GM21447 (cell line): ENCODE measurements around the gene SCNN1G.

Experiments
- ATAC-seq: cut with Tn5 transposase; IDR thresholded peaks from one replicate; pipeline ENCODE4 v1.9.1; 2021; ENCODE audit not compliant: unreplicated experiment

The SCNN1G gene

GRCh38 chr16:23196539-23196938, 14.0 kb downstream of the SCNN1G start:
- no peak for ATAC-seq

GRCh38 chr16:23202166-23202565, 19.6 kb downstream of the SCNN1G start:
- no peak for ATAC-seq

GRCh38 chr16:23206986-23207385, 24.4 kb downstream of the SCNN1G start:
- no peak for ATAC-seq

- ATAC-seq: no peak
These were observed 24.9 kb downstream of the SCNN1G start for GRCh38 chr16:23207485-23207884.

DNA sequence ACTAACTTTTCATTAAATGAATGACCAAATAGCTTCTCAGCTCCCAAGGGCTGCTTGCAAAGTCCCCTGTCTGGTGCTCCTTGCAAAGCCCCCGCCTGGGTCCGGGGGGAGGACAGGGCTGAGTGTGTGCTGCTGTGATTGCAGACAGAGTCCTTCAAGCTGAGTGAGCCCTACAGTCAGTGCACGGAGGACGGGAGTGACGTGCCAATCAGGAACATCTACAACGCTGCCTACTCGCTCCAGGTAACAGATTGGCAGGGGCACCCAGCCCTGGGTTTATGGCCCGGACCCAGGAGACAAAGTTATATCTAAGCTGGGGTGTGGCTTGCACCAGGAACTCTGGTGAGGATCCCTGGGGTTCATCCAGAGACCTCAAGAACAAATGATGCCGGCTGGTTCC, 27.1 kb downstream of the SCNN1G start:
- ATAC-seq: no peak

- no peak for ATAC-seq
These were observed 31.3 kb downstream of the SCNN1G start for GRCh38 chr16:23213831-23214230.

DNA sequence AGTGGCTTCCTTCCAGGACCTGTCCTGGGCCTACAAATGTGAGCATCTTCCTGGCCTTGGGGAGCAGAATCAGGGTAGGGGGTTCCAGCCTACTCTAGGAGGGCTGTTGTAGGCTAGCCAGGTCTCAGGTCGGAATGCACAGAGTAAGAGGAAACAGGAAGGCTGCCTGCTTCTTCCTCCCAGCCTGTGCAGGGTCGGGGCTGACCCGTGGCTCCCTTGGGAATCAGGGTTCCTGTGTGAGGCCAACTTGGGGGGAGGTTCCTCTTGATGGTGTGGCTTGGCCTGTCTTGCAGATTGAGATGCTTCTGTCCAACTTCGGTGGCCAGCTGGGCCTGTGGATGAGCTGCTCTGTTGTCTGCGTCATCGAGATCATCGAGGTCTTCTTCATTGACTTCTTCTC, 32.3 kb downstream of the SCNN1G start:
- no peak for ATAC-seq

DNA sequence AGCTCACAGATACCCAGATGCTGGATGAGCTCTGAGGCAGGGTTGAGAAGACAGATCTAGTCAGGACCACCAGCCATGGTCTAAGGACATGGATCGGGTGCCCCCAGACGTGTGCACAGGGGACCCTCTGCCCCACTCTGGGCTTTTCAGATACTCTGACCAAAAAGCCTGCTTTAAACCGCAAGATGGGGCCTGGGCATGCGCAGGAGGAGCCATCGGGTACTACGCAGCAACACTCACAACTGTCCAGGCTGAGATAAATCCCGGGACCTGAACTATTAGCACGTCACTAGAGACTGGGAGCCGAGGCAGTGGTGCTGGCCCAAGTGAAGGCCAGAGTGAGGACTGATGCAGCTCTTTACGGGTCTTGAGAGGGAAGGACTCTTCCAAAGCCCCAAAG, 32.9 kb downstream of the SCNN1G start:
- ATAC-seq: no peak

- ATAC-seq: no peak
These were observed 34.2 kb downstream of the SCNN1G start for GRCh38 chr16:23216658-23217246.

GRCh38 chr16:23217646-23218045, 35.1 kb downstream of the SCNN1G start:
- ATAC-seq: no peak

DNA sequence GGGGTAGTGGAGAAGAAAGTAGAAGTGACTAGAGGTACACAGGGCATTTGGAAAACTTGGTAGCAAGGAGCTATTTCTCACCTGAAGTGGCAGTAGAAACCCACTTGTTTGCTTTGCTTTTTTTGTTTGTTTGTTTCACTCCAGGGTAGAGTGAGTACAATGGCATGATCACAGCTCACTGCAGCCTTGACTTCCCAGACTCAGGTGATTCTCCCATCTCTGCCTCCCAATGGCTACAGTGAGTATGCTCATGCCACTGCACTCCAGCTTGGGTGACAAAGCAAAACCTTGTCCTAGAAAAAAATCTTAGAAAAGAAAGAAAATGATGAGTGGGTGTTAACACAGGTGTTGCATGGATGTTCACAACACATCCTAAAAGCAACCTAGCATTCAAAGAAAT, 40.4 kb downstream of the SCNN1G start:
- ATAC-seq: no peak

DNA sequence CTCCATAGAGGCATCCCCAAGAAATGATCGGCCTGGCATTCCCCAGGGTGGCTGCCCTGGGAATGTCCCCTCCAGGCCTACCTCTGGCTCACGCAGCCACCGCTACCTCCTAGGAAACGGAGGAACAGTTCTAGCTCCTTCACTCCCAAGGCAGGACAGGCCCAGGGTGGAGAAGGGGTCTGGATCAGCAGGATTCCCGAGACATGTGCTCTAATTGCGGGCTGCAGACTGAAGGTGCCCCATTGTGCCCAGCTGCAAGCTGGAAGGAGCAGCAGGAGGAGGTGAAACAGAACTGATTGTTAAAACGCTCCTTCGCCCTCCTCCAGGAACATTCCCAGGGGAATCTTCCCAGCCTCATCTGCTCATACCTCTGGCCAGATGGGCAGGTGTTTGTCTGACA, 40.8 kb downstream of the SCNN1G start:
- ATAC-seq: no peak

- ATAC-seq: no peak
These were observed 42.6 kb downstream of the SCNN1G start for GRCh38 chr16:23225109-23225508.

GRCh38 chr16:23225634-23226033, 43.1 kb downstream of the SCNN1G start:
- ATAC-seq: no peak

DNA sequence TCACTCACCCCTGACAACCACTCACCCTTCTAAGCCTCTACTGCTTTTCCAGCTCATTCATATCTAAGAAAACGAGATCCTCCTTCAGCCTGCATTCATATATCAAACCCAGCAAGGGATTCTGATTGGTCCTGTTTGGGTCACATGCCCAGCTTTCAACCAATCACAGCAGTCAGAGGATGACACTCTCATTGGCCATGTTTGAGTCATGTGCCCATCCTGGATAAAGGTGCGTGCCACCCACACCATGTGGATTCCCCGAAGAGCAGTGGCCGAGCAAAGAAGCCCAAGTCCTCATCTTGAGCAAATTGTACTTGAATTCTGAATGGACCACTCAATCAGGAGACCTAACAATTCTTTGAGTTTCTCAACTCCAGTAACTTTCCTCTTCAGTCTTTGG, 45.0 kb downstream of the SCNN1G start:
- ATAC-seq: no peak

- ATAC-seq: no peak
These were observed 47.2 kb downstream of the SCNN1G start for GRCh38 chr16:23229714-23230113.

DNA sequence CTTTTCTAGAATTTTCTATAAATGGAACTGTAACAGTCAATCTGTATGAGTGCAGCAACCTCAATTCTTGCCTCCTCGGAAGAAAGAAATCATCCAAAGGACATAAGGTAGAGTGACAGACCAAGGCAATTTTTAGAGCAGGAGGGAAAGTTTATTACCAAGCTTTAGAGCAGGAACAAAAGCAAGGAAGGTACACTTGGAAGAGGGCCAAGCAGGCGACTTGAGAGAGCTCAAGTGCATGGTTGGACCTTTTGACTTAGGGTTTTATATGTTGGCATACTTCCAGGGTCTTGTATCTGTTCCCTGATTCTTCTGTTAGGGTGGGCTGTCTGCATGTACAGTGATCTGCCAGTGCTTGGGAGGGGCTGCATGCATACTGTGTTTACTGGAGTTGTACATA, 50.3 kb downstream of the SCNN1G start:
- no peak for ATAC-seq

GRCh38 chr16:23235176-23235575, 52.6 kb downstream of the SCNN1G start:
- ATAC-seq: no peak

- no peak for ATAC-seq
These were observed 54.4 kb downstream of the SCNN1G start for GRCh38 chr16:23236983-23237382.

- ATAC-seq: no peak
These were observed 58.4 kb downstream of the SCNN1G start for GRCh38 chr16:23240994-23241393.

DNA sequence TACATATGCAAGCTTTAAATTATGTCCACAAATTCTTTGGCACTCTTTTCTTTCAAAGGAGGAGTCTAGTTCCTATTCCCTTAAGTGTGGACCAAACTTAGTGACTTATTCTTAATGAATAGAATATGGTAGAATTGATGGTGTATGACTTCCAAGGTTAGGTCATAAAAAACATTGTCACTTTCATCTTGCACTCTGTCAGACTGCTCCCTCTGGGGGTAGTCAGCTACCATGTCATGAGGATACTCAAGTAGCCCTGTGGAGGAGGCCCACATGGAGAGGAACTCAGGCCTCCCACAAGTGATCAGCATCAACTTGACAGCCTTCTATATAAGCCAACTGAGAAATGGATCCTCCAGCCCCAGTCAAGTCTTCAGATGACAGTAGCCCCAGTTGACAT, 61.6 kb downstream of the SCNN1G start:
- no peak for ATAC-seq

DNA sequence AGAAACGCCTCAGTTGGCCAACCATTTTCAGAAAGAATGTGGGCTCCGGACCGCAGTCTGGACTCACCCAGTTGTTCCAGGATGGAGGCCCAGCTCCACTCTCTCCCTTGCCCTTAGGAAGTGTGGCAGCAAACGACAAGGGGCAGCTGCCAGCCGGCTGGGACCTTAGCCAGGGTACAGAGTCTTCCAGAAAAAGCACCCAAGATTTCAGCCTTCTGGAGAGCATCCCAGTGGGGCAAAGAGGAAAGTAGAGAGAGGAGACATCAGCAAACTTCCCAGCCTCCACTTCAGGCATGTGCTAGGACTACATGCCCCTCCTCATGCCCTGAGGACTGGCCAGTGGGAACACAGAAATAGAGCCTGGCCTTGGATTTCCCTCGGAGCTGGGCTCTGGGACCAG, 62.7 kb downstream of the SCNN1G start:
- no peak for ATAC-seq
